ENCODE measurements around the gene ZEB2. TPM values are rescaled to one million over a fixed set of nuclear protein-coding genes. Genes with fewer than 3 reads are reported as not detected.

The ZEB2 gene
- total RNA-seq, 1 experiment from 2014 or later: 28.2 TPM

DNA sequence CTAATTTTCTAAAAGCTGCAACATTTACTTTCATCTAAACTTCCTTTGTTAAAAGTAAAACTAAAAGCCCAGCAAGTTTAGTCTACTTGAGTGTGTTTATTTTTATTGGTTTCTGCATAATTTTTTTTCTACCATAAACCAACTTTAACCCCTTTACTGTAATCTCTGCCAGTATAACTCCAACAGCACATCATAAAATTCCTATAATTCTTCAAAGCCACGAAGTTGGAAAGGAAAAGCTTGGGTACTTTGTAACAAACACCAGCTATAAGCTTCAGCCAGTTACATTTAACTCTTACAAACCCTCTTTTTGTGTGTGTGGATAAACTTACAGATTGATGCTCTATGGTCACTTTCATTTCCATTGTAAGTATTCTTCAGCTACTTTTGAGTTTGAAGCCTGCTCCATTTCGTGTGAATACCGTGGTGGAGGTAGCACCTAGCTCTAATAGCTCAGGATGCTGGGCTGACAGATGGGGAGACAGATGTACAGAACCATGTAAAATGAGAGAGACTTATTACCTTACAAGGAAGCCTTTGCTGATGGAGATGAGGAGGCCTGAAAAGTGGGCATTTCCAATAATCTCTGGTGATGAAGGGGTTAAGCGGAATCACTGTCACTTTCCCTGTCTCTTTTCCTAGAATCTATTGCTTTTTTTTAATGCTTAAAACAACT, 42.5 kb downstream of the ZEB2 start:
- no peaks in the 10 kb centered on the region for H3K27me3 Mint-ChIP-seq (ENCODE audit: insufficient read depth, unreplicated experiment)
- BruUV-seq (replicated peaks): no TSS peak
- no peak overlapping the region for H3K4me3 Mint-ChIP-seq (ENCODE audit: unreplicated experiment)
- DNase-seq (ENCODE audit: unreplicated experiment): no peak
- peaks cover 6% of the 10 kb centered on the region for H3K9me3 Mint-ChIP-seq (ENCODE audit: unreplicated experiment)
- ChIA-PET CTCF (interaction anchor here (0.6 kb wide), 1 partner anchor 1272 kb away, joined by 3 read pairs; no protein-coding TSS in a partner anchor), POLR2A (interaction anchor here (0.6 to 2.0 kb wide), 3 partner anchors 9 to 1324 kb away, joined by 3 to 9 read pairs (median 3); no protein-coding TSS in a partner anchor)
- TF ChIP-seq, protein P1, sequence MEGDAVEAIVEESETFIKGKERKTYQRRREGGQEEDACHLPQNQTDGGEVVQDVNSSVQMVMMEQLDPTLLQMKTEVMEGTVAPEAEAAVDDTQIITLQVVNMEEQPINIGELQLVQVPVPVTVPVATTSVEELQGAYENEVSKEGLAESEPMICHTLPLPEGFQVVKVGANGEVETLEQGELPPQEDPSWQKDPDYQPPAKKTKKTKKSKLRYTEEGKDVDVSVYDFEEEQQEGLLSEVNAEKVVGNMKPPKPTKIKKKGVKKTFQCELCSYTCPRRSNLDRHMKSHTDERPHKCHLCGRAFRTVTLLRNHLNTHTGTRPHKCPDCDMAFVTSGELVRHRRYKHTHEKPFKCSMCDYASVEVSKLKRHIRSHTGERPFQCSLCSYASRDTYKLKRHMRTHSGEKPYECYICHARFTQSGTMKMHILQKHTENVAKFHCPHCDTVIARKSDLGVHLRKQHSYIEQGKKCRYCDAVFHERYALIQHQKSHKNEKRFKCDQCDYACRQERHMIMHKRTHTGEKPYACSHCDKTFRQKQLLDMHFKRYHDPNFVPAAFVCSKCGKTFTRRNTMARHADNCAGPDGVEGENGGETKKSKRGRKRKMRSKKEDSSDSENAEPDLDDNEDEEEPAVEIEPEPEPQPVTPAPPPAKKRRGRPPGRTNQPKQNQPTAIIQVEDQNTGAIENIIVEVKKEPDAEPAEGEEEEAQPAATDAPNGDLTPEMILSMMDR (IDR thresholded peaks at IDR 0.05; ENCODE audit: unreplicated experiment): no peak
- no peaks in the 10 kb centered on the region for H3K36me3 Mint-ChIP-seq (ENCODE audit: insufficient read depth, unreplicated experiment)
- intact Hi-C loops (cut with micrococcal nuclease): no loop called here
- no peak overlapping the region for H3K27ac Mint-ChIP-seq (ENCODE audit: low read depth, unreplicated experiment)
- H3K4me1 Mint-ChIP-seq (ENCODE audit: insufficient read depth, unreplicated experiment): peaks cover 28% of the 10 kb centered on the region

DNA sequence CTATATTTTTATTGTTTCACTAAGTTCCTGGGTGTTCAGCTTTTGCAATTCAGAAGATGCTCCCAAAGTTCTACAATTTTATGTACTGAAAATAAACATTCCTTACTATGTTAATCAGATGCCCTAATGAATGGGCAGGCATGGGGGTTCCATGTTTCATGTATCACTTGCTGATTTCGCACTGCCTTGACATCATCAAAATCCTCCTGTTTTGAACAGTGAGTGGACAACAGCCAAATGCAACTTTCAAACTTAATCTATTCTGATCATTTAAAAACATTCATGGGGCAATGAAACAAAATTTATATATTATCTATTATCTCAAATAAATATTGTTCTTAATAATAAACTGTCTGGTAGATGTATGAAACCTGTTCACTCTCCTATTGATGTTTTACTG, 43.2 kb downstream of the ZEB2 start:
- TF ChIP-seq, protein P1 (IDR thresholded peaks at IDR 0.05; ENCODE audit: unreplicated experiment): no peak
- DNase-seq (ENCODE audit: unreplicated experiment): no peak
- peaks cover 21% of the 10 kb centered on the region for H3K4me1 Mint-ChIP-seq (ENCODE audit: insufficient read depth, unreplicated experiment)
- intact Hi-C loops (cut with micrococcal nuclease): no loop called here
- BruUV-seq (replicated peaks): no TSS peak
- ChIA-PET CTCF (interaction anchor here (0.6 kb wide), 1 partner anchor 1271 kb away, joined by 3 read pairs; no protein-coding TSS in a partner anchor), POLR2A (interaction anchor here (2.0 kb wide), 1 partner anchor 10 kb away, joined by 9 read pairs; no protein-coding TSS in a partner anchor)
- no peak overlapping the region for H3K27ac Mint-ChIP-seq (ENCODE audit: low read depth, unreplicated experiment)
- no peak overlapping the region for H3K4me3 Mint-ChIP-seq (ENCODE audit: unreplicated experiment)
- H3K36me3 Mint-ChIP-seq (ENCODE audit: insufficient read depth, unreplicated experiment): no peaks in the 10 kb centered on the region
- no peaks in the 10 kb centered on the region for H3K27me3 Mint-ChIP-seq (ENCODE audit: insufficient read depth, unreplicated experiment)
- H3K9me3 Mint-ChIP-seq (ENCODE audit: unreplicated experiment): no peaks in the 10 kb centered on the region

DNA sequence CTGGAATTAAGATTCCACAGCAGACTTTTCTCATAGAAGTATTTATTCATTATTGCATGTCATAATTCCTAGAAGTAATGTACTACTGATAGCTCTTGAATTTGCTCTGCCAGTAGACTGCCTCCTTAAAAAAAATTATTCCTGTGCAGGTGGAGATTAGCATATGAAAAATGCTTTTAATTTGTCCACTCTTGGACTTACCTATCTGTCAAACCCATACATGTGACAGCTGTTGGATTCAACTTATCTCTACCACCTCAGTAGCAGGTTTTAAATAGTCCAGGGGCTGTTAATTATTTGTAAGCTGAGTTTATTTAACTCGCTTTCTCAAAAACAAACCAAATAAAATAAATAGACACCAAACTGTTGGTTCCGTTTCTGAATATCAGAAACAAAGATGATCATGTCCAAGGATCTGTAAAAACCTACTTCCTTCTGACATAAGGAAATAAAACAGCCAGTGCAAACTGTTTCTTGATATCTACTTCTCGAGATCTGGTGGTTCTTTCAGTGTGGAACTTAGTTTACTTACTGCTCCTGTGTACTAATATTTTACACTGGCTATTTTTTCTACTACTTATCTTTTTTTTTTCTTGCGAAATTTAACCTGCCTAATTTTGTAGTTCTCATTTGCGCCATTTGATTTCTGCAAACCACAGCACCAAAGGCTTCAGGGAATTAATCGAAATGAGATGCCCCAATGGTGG, 44.2 kb downstream of the ZEB2 start:
- Mint-ChIP-seq H3K4me1 (ENCODE audit: insufficient read depth, unreplicated experiment) (peaks cover 16% of the 10 kb centered on the region), H3K9me3 (ENCODE audit: unreplicated experiment) (no peaks in the 10 kb centered on the region), H3K4me3 (ENCODE audit: unreplicated experiment) (no peak overlapping the region), H3K36me3 (ENCODE audit: insufficient read depth, unreplicated experiment) (no peaks in the 10 kb centered on the region), H3K27me3 (ENCODE audit: insufficient read depth, unreplicated experiment) (no peaks in the 10 kb centered on the region), H3K27ac (ENCODE audit: low read depth, unreplicated experiment) (no peak overlapping the region)
- ChIA-PET CTCF (no interaction called here), POLR2A (interaction anchor here (0.6 kb wide), 1 partner anchor 421 kb away, joined by 3 read pairs; no protein-coding TSS in a partner anchor)
- DNase-seq (ENCODE audit: unreplicated experiment): no peak
- BruUV-seq (replicated peaks): no TSS peak
- intact Hi-C loops (cut with micrococcal nuclease): no loop called here
- TF ChIP-seq, protein P1 (IDR thresholded peaks at IDR 0.05; ENCODE audit: unreplicated experiment): no peak

DNA sequence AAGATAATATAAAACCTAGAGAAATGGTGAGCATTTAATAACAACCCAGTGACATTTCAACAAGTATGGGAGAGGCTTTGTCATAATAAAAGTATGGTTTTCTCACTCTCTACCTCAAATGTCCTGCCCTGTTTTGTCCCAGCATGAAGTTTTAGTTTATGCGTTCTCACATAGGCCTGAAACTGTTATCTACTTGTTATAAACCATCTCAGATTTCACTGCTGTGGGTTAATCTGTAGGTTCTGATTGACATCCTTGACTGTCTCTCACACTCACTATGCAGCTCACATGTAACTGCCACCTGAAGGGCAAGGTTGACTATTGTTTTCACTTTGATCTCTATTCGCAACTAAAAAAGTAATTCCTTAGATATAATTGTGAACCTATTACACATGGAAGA, 44.9 kb downstream of the ZEB2 start:
- TF ChIP-seq, protein P1 (IDR thresholded peaks at IDR 0.05; ENCODE audit: unreplicated experiment): no peak
- no peak for DNase-seq (ENCODE audit: unreplicated experiment)
- no TSS peak for BruUV-seq (replicated peaks)
- ChIA-PET POLR2A (interaction anchor here (0.6 to 1.0 kb wide), 2 partner anchors 8 to 421 kb away, joined by 3 to 4 read pairs; no protein-coding TSS in a partner anchor), CTCF (no interaction called here)
- intact Hi-C loops (cut with micrococcal nuclease): no loop called here
- Mint-ChIP-seq H3K9me3 (ENCODE audit: unreplicated experiment) (no peaks in the 10 kb centered on the region), H3K27ac (ENCODE audit: low read depth, unreplicated experiment) (no peak overlapping the region), H3K27me3 (ENCODE audit: insufficient read depth, unreplicated experiment) (no peaks in the 10 kb centered on the region), H3K36me3 (ENCODE audit: insufficient read depth, unreplicated experiment) (no peaks in the 10 kb centered on the region), H3K4me3 (ENCODE audit: unreplicated experiment) (no peak overlapping the region), H3K4me1 (ENCODE audit: insufficient read depth, unreplicated experiment) (peaks cover 15% of the 10 kb centered on the region)
